ENCODE results near the gene EPB41.

DNA sequence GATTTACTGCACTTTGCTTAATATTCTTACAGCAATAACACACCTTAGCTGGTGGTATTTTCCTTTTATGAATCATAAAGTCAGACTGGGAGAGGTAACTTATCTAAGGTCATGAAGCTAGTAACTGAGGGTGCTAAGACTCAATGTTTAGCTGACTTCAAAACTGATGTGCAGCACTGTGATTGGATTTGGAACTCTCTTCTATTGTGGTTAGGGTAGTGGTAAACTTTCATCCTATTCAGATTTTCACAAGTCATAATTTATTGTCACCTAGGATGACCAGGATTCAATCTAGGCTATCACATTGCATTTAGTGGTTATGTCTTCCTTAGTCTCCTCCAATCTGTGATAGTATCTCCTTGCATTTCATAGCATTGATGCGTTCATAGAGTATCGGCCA lies 18.9 kb downstream of the EPB41 start:
- TF ChIP-seq, protein P1, sequence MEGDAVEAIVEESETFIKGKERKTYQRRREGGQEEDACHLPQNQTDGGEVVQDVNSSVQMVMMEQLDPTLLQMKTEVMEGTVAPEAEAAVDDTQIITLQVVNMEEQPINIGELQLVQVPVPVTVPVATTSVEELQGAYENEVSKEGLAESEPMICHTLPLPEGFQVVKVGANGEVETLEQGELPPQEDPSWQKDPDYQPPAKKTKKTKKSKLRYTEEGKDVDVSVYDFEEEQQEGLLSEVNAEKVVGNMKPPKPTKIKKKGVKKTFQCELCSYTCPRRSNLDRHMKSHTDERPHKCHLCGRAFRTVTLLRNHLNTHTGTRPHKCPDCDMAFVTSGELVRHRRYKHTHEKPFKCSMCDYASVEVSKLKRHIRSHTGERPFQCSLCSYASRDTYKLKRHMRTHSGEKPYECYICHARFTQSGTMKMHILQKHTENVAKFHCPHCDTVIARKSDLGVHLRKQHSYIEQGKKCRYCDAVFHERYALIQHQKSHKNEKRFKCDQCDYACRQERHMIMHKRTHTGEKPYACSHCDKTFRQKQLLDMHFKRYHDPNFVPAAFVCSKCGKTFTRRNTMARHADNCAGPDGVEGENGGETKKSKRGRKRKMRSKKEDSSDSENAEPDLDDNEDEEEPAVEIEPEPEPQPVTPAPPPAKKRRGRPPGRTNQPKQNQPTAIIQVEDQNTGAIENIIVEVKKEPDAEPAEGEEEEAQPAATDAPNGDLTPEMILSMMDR (IDR thresholded peaks at IDR 0.05) = no peak
- TF ChIP-seq GABPA (IDR thresholded peaks at IDR 0.05; ENCODE audit: low read depth) = no peak
- TF ChIP-seq YY1 (IDR thresholded peaks at IDR 0.05; ENCODE audit: low read depth) = no peak
- TF ChIP-seq, protein P2, sequence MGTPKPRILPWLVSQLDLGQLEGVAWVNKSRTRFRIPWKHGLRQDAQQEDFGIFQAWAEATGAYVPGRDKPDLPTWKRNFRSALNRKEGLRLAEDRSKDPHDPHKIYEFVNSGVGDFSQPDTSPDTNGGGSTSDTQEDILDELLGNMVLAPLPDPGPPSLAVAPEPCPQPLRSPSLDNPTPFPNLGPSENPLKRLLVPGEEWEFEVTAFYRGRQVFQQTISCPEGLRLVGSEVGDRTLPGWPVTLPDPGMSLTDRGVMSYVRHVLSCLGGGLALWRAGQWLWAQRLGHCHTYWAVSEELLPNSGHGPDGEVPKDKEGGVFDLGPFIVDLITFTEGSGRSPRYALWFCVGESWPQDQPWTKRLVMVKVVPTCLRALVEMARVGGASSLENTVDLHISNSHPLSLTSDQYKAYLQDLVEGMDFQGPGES (IDR thresholded peaks at IDR 0.05; ENCODE audit: low read depth, low read length) = no peak
- no peak for TF ChIP-seq EP300 (IDR thresholded peaks at IDR 0.05; ENCODE audit: borderline replicate concordance in 1 of 2, low read depth in 1 of 2, low read length in 1 of 2)
- TF ChIP-seq, protein P3, sequence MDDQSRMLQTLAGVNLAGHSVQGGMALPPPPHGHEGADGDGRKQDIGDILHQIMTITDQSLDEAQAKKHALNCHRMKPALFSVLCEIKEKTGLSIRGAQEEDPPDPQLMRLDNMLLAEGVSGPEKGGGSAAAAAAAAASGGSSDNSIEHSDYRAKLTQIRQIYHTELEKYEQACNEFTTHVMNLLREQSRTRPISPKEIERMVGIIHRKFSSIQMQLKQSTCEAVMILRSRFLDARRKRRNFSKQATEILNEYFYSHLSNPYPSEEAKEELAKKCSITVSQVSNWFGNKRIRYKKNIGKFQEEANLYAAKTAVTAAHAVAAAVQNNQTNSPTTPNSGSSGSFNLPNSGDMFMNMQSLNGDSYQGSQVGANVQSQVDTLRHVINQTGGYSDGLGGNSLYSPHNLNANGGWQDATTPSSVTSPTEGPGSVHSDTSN (IDR thresholded peaks at IDR 0.05) = no peak
- no peak for TF ChIP-seq RAD21 (IDR thresholded peaks at IDR 0.05; ENCODE audit: low read length)
- TF ChIP-seq, protein P4, sequence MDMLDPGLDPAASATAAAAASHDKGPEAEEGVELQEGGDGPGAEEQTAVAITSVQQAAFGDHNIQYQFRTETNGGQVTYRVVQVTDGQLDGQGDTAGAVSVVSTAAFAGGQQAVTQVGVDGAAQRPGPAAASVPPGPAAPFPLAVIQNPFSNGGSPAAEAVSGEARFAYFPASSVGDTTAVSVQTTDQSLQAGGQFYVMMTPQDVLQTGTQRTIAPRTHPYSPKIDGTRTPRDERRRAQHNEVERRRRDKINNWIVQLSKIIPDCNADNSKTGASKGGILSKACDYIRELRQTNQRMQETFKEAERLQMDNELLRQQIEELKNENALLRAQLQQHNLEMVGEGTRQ (IDR thresholded peaks at IDR 0.05; ENCODE audit: borderline replicate concordance, low read depth, low read length) = no peak
- TF ChIP-seq, protein P5, sequence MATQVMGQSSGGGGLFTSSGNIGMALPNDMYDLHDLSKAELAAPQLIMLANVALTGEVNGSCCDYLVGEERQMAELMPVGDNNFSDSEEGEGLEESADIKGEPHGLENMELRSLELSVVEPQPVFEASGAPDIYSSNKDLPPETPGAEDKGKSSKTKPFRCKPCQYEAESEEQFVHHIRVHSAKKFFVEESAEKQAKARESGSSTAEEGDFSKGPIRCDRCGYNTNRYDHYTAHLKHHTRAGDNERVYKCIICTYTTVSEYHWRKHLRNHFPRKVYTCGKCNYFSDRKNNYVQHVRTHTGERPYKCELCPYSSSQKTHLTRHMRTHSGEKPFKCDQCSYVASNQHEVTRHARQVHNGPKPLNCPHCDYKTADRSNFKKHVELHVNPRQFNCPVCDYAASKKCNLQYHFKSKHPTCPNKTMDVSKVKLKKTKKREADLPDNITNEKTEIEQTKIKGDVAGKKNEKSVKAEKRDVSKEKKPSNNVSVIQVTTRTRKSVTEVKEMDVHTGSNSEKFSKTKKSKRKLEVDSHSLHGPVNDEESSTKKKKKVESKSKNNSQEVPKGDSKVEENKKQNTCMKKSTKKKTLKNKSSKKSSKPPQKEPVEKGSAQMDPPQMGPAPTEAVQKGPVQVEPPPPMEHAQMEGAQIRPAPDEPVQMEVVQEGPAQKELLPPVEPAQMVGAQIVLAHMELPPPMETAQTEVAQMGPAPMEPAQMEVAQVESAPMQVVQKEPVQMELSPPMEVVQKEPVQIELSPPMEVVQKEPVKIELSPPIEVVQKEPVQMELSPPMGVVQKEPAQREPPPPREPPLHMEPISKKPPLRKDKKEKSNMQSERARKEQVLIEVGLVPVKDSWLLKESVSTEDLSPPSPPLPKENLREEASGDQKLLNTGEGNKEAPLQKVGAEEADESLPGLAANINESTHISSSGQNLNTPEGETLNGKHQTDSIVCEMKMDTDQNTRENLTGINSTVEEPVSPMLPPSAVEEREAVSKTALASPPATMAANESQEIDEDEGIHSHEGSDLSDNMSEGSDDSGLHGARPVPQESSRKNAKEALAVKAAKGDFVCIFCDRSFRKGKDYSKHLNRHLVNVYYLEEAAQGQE (IDR thresholded peaks at IDR 0.05; ENCODE audit: low read depth, low read length) = no peak
- TF ChIP-seq EZH2phosphoT487 (IDR thresholded peaks at IDR 0.05; ENCODE audit: borderline replicate concordance, low read depth) = no peak
- no peak for TF ChIP-seq MXI1 (IDR thresholded peaks at IDR 0.05; ENCODE audit: low read depth, low read length)

Data from SK-N-SH (cell line).